NCI-H1694 treated with DMSO at 0.1 percent for 48 hours (cell line): ENCODE results near the gene SLC5A2.
"Not testable (repeated sequence)": the region's sequence is repeated elsewhere in the genome, so short reads cannot be mapped to it uniquely, and the experiment has no call there.

Source experiments
- DNase-seq: peaks from one replicate; lab custom pipeline; 2025; lab: John Stamatoyannopoulos, UW

The SLC5A2 gene

GRCh38 chr16:31529108-31529936 is 46.4 kb downstream of the SLC5A2 start:
- no peak for DNase-seq

GRCh38 chr16:31529937-31530312 is 47.0 kb downstream of the SLC5A2 start:
- no peak for DNase-seq

- DNase-seq, result no peak
Measured at GRCh38 chr16:31530405-31530804, 47.5 kb downstream of the SLC5A2 start.

GRCh38 chr16:31531096-31531495 is 48.2 kb downstream of the SLC5A2 start:
- no peak for DNase-seq

- no peak for DNase-seq
Measured at GRCh38 chr16:31532120-31532519, 49.2 kb downstream of the SLC5A2 start.

- DNase-seq, result no peak
Measured at GRCh38 chr16:31532896-31533295, 50.0 kb downstream of the SLC5A2 start.

GRCh38 chr16:31535737-31536136 is 52.8 kb downstream of the SLC5A2 start:
- no peak for DNase-seq

- DNase-seq, result no peak
Measured at GRCh38 chr16:31536804-31537361, 54.0 kb downstream of the SLC5A2 start.

- DNase-seq, result no peak
Measured at GRCh38 chr16:31537362-31538242, 54.7 kb downstream of the SLC5A2 start.

- DNase-seq, result not testable (repeated sequence)
Measured at GRCh38 chr16:31538243-31538598, 55.3 kb downstream of the SLC5A2 start.

- not testable (repeated sequence) for DNase-seq
Measured at GRCh38 chr16:31539762-31540161, 56.8 kb downstream of the SLC5A2 start.
